IMR-90 (cell line): ENCODE data around the gene KCNT2. TPM values are rescaled to one million over a fixed set of nuclear protein-coding genes. Genes with fewer than 3 reads are reported as not detected.

ENCODE experiments used
- ATAC-seq: fragments of 200-7000 bp; cut with Tn5 transposase; 2 replicates; pipeline ENCODE4 v1.9.1; 2020; ENCODE audit warnings: low read depth, mild to moderate bottlenecking, moderate library complexity
- BruUV-seq: library from RNA; stranded (reverse); fragments of 400-500 nt; replicated peaks from 2 replicates; lab custom pipeline; 2021; lab: Mats Ljungman, UMichigan
- CTCF ChIA-PET: fragments of 300-600 bp; formaldehyde crosslinking; extraction: SDS; loops from one replicate; lab custom pipeline; 2021; ENCODE audit warnings: antibody characterized with exemption; lab: Yijun Ruan, JAX
- POLR2A ChIA-PET: fragments of 300-600 bp; sonication (Branson Sonifier 250); formaldehyde crosslinking; loops from one replicate; lab custom pipeline; 2022; ENCODE audit warnings: antibody characterized with exemption; ENCODE audit not compliant: unreplicated experiment; lab: Charles Lee
- DNase-seq: peaks from one replicate; pipeline ENCODE4 v3.0.0; 2013
- H2AFZ ChIP-seq: replicated peaks from 2 replicates; pipeline ENCODE3; 2013; ENCODE audit warnings: low read length, mild to moderate bottlenecking; ENCODE audit not compliant: poor library complexity
- H2AK5ac ChIP-seq: 2 replicates; pipeline ENCODE4 v1.6.1; 2013; ENCODE audit warnings: low read depth, low read length, inconsistent platforms
- H2AK9ac ChIP-seq: replicated peaks from 2 replicates; pipeline ENCODE3; 2013; ENCODE audit warnings: mild to moderate bottlenecking, low read depth, low read length, moderate library complexity; ENCODE audit not compliant: poor library complexity
- H2BK120ac ChIP-seq: 2 replicates; pipeline ENCODE4 v1.6.1; 2013; ENCODE audit warnings: low read depth, low read length, inconsistent platforms
- H2BK15ac ChIP-seq: 3 replicates; pipeline ENCODE4 v1.6.1; 2013; ENCODE audit warnings: low read depth, low read length, inconsistent platforms
- H2BK20ac ChIP-seq: 2 replicates; pipeline ENCODE4 v1.6.1; 2013; ENCODE audit warnings: low read depth, mild to moderate bottlenecking, inconsistent platforms, low read length, moderate library complexity
- H2BK5ac ChIP-seq: 2 replicates; pipeline ENCODE4 v1.6.1; 2013; ENCODE audit warnings: mild to moderate bottlenecking, low read depth, low read length, inconsistent platforms; ENCODE audit not compliant: poor library complexity, severe bottlenecking
- H3K14ac ChIP-seq: replicated peaks from 2 replicates; pipeline ENCODE4 v1.6.1; 2013; ENCODE audit warnings: low read depth, low read length, inconsistent platforms
- H3K18ac ChIP-seq: 2 replicates; pipeline ENCODE4 v1.6.1; 2013; ENCODE audit warnings: low read depth, low read length, control low read depth
- H3K23ac ChIP-seq: 2 replicates; pipeline ENCODE4 v1.6.1; 2013; ENCODE audit warnings: low read depth, low read length, inconsistent platforms
- H3K27ac ChIP-seq: 2 replicates; pipeline ENCODE4 v1.5.1; 2013; ENCODE audit warnings: mild to moderate bottlenecking, control low read depth, low read length; ENCODE audit not compliant: insufficient read depth
- H3K27me3 ChIP-seq: 2 replicates; pipeline ENCODE4 v1.6.1; 2013; ENCODE audit warnings: low read length; ENCODE audit not compliant: control insufficient read depth, insufficient read depth
- H3K36me3 ChIP-seq: 2 replicates; pipeline ENCODE4 v1.6.1; 2013; ENCODE audit warnings: low read length, mixed read lengths; ENCODE audit not compliant: control insufficient read depth, insufficient read depth
- H3K4ac ChIP-seq: 2 replicates; pipeline ENCODE4 v1.6.1; 2013; ENCODE audit warnings: low read depth, low read length, inconsistent platforms
- H3K4me1 ChIP-seq: 2 replicates; pipeline ENCODE4 v1.6.1; 2013; ENCODE audit warnings: low read length, mixed read lengths; ENCODE audit not compliant: control insufficient read depth, insufficient read depth
- H3K4me2 ChIP-seq: 2 replicates; pipeline ENCODE4 v1.6.1; 2013; ENCODE audit warnings: low read depth, mild to moderate bottlenecking, control low read depth, low read length, moderate library complexity
- H3K4me3 ChIP-seq: 2 replicates; pipeline ENCODE4 v1.5.1; 2013; ENCODE audit warnings: low read depth, mild to moderate bottlenecking, control low read depth, low read length, moderate library complexity; ENCODE audit not compliant: insufficient read depth
- H3K56ac ChIP-seq: 2 replicates; pipeline ENCODE4 v1.6.1; 2013; ENCODE audit warnings: low read length, inconsistent platforms; ENCODE audit not compliant: insufficient read depth; ENCODE audit errors: extremely low read depth
- H3K79me1 ChIP-seq, 2 experiments: 2 replicates each; pipeline ENCODE4 v1.6.1; 2013; ENCODE audit warnings: low read length in 2 of 2, inconsistent platforms in 1 of 2, low read depth in 1 of 2
- H3K9ac ChIP-seq: 2 replicates; pipeline ENCODE4 v1.6.1; 2013; ENCODE audit warnings: low read depth, low read length, control low read depth
- H3K9me1 ChIP-seq: 2 replicates; pipeline ENCODE4 v1.6.1; 2013; ENCODE audit warnings: low read length, inconsistent platforms; ENCODE audit not compliant: insufficient read depth
- H3K9me3 ChIP-seq: 2 replicates; pipeline ENCODE4 v1.6.1; 2013; ENCODE audit warnings: low read length; ENCODE audit not compliant: control insufficient read depth, insufficient read depth
- H4K20me1 ChIP-seq: 2 replicates; pipeline ENCODE4 v1.6.1; 2013; ENCODE audit warnings: low read length, inconsistent platforms; ENCODE audit not compliant: insufficient read depth
- H4K5ac ChIP-seq: 2 replicates; pipeline ENCODE4 v1.6.1; 2013; ENCODE audit warnings: mild to moderate bottlenecking, low read depth, low read length, control low read depth
- H4K8ac ChIP-seq, 2 experiments: 2 replicates each; pipeline ENCODE4 v1.6.1; 2013; ENCODE audit warnings: low read depth in 2 of 2, low read length in 2 of 2, control low read depth in 1 of 2, inconsistent platforms in 1 of 2
- H4K91ac ChIP-seq: 2 replicates; pipeline ENCODE4 v1.6.1; 2013; ENCODE audit warnings: low read depth, low read length, inconsistent platforms; ENCODE audit not compliant: insufficient read depth
- CEBPB ChIP-seq: IDR thresholded peaks from 2 replicates; pipeline ENCODE4 v1.6.1; 2012; ENCODE audit warnings: low read depth, low read length, improper control_type of control experiment
- SMC3 ChIP-seq: fragments of 150-350 bp; IDR thresholded peaks from 2 replicates; pipeline ENCODE4 v1.6.1; 2016; ENCODE audit warnings: low read depth, mild to moderate bottlenecking, antibody characterized with exemption, low read length, moderate library complexity
- WGBS, 2 experiments: methylation state at CpG; one replicate each; pipeline versions ENCODE4 v1.1.5 to v1.1.7; 2013; ENCODE audit warnings: missing lambda C conversion rate in 2 of 2; ENCODE audit not compliant: insufficient read length in 1 of 2; ENCODE audit errors: extremely low coverage in 2 of 2; 5-methylcytosine and 5-hydroxymethylcytosine counted together
- dilution Hi-C: fragments of 300-500 bp; cut with HindIII; formaldehyde crosslinking; loops from one replicate; pipeline ENCODE4 v1.14.3; 2018; ENCODE audit warnings: low sequenced_read_pairs; ENCODE audit not compliant: unreplicated experiment
- in situ Hi-C: fragments of 300-500 bp; cut with MboI; formaldehyde crosslinking; loops from 3 replicates; pipeline ENCODE4 v1.14.3; 2019; ENCODE audit warnings: low sequenced_read_pairs, inconsistent platforms, mixed read lengths
- intact Hi-C: fragments of 100-400 bp; cut with micrococcal nuclease; formaldehyde crosslinking; loops from 2 replicates; pipeline ENCODE4 v1.10.0; 2022
- polyA plus RNA-seq, 3 experiments: library from polyadenylated mRNA; depleted of rRNA; stranded (reverse); fragments of >200 nt; gene quantifications; 2 replicates each; pipeline ENCODE4 v1.2.3, GENCODE V29; 2012; ENCODE audit warnings: low replicate concordance in 1 of 3
- total RNA-seq: library from RNA; depleted of rRNA; stranded (reverse); fragments of >200 nt; gene quantifications from 2 replicates; pipeline ENCODE4 v1.2.3, GENCODE V29; 2012

Gene KCNT2
- total and polyA plus RNA-seq, 2 of the 4 experiments (the other 2 are of a cell fraction), result 0.22 to 0.72 TPM

DNA sequence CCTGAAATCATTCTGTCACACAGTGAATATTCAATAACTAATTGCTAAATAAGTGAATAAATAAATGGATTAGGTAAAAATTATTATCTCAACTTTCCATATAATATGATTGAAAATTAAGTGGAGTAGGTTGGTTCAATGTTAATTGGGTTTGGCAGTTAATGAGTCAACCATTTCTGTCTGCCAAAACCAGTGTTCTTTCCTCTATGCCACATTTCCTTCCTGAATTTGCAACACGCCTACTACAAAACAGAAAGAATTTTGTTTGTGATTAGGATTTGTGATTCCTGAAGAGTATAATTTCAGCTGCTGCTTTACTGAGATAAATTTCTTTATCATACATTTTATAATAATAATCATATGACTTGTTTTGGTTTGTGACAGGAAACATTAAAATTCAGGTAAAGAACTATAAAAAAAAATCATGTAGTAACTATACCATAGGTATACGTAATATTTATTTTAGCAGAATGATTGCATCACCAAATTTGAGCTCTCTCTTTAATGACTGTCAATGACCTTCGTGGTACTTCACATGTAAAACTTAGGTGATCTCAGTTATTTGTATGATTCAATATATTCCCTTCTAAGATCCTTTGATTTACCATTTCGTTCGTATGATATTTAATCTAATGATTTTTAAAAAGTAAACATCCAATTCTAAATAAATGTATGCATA is 241.3 kb downstream of the KCNT2 start:
- Histone ChIP-seq H3K27me3 (no peaks in the 10 kb centered on the region), H3K79me1 (no peaks in the 10 kb centered on the region), H2BK15ac (no peak overlapping the region), H3K4me1 (no peaks in the 10 kb centered on the region), H2BK120ac (no peak overlapping the region), H3K4ac (no peak overlapping the region), H4K5ac (no peak overlapping the region), H2BK5ac (no peak overlapping the region), H3K14ac (no peak overlapping the region), H3K27ac (no peak overlapping the region), H2BK20ac (no peak overlapping the region), H2AFZ (no peak overlapping the region), H3K23ac (no peak overlapping the region), H2AK9ac (no peak overlapping the region), H3K4me2 (no peak overlapping the region), H3K4me3 (no peak overlapping the region), H2AK5ac (no peak overlapping the region), H3K56ac (no peak overlapping the region), H3K9me3 (no peaks in the 10 kb centered on the region), H3K36me3 (no peaks in the 10 kb centered on the region), H4K20me1 (no peaks in the 10 kb centered on the region), H3K9me1 (no peaks in the 10 kb centered on the region), H3K18ac (no peak overlapping the region), H3K9ac (no peak overlapping the region), H4K91ac (no peak overlapping the region), H4K8ac (no peak overlapping the region)
- in situ Hi-C loops (no loop called here), dilution Hi-C loops (no loop called here), intact Hi-C loops (no loop called here)
- ATAC-seq (no peak), DNase-seq (no peak)
- WGBS, 2 experiments, result no CpG with 5 or more reads among the region's 5 CpGs
- ChIA-PET CTCF (no interaction called here), POLR2A (no interaction called here)
- no TSS peak for BruUV-seq
- TF ChIP-seq SMC3, result no peak
- TF ChIP-seq CEBPB, result peak; percentile 37
